Lower lobe of right lung (tissue), 2 donors: ENCODE measurements around the gene NAT16. TPM values are rescaled to one million over a fixed set of nuclear protein-coding genes. Genes with fewer than 3 reads are reported as not detected.

Source experiments
- ATAC-seq, 2 donors: fragments of 200-7000 bp; cut with Tn5 transposase; one replicate each; pipeline ENCODE4 v1.9.1; 2020 to 2022; ENCODE audit warnings: mild to moderate bottlenecking in 2 of 2, moderate library complexity in 2 of 2
- DNase-seq: peaks from one replicate; pipeline ENCODE4 v3.0.0-alpha.2; 2020
- H3K27ac ChIP-seq: fragments of 200-600 bp; one replicate; pipeline ENCODE4 v1.8.0; 2022
- H3K27me3 ChIP-seq: fragments of 200-600 bp; one replicate; pipeline ENCODE4 v1.8.0; 2022; ENCODE audit warnings: low read depth
- H3K36me3 ChIP-seq: fragments of 200-600 bp; one replicate; pipeline ENCODE4 v1.8.0; 2022; ENCODE audit warnings: mild to moderate bottlenecking
- H3K4me1 ChIP-seq: fragments of 200-600 bp; one replicate; pipeline ENCODE4 v1.8.0; 2022
- H3K4me3 ChIP-seq: fragments of 200-600 bp; one replicate; pipeline ENCODE4 v1.8.0; 2022; ENCODE audit warnings: mild to moderate bottlenecking
- H3K9me3 ChIP-seq: fragments of 200-600 bp; one replicate; pipeline ENCODE4 v1.8.0; 2022
- CTCF ChIP-seq: fragments of 200-600 bp; IDR thresholded peaks from one replicate; pipeline ENCODE4 v1.8.0; 2022; ENCODE audit warnings: antibody characterized with exemption, mild to moderate bottlenecking
- intact Hi-C: fragments of 100-400 bp; cut with DNase I; formaldehyde crosslinking; loops from one replicate; pipeline ENCODE4 v1.11.0; 2022
- total RNA-seq: library from RNA; stranded (reverse); fragmentation: NEBNext Ultra II Directional; extraction: Animal tissue kit (Norgen Biotek cat#: 25700); gene quantifications from one replicate; pipeline ENCODE4 v1.2.1, GENCODE V29; 2021
- donor health status: DM: no; HTN: yes; CAD: no; lungs with severe emphysema.

The NAT16 gene
- total RNA-seq, 1 donor from 2014 or later, result not detected

- Histone ChIP-seq H3K27ac (no peak overlapping the region), H3K4me3 (no peak overlapping the region), H3K9me3 (no peaks in the 10 kb centered on the region), H3K4me1 (peaks cover 34% of the 10 kb centered on the region), H3K27me3 (peaks cover 31% of the 10 kb centered on the region), H3K36me3 (peaks cover 38% of the 10 kb centered on the region)
- TF ChIP-seq CTCF, result no peak
- intact Hi-C loops, result no loop called here
- ATAC-seq (no peak), DNase-seq (no peak)
Measured at GRCh38 chr7:101159696-101160674, 20.1 kb downstream of the NAT16 start.

- peaks cover 38% of the 10 kb centered on the region for H3K36me3 ChIP-seq
- peaks cover 4% of the 10 kb centered on the region for H3K27me3 ChIP-seq
- H3K9me3 ChIP-seq, result no peaks in the 10 kb centered on the region
- no peak for DNase-seq
- intact Hi-C loops, result no loop called here
- no peak overlapping the region for H3K27ac ChIP-seq
- no peak for TF ChIP-seq CTCF
- H3K4me1 ChIP-seq, result peaks cover 11% of the 10 kb centered on the region
- ATAC-seq, result no peak
- H3K4me3 ChIP-seq, result no peak overlapping the region
Measured at GRCh38 chr7:101156866-101157589, 23.1 kb downstream of the NAT16 start.

- intact Hi-C loops, result no loop called here
- DNase-seq (no peak), ATAC-seq (no peak)
- Histone ChIP-seq H3K27ac (no peak overlapping the region), H3K4me1 (peaks cover 11% of the 10 kb centered on the region), H3K27me3 (no peaks in the 10 kb centered on the region), H3K9me3 (no peaks in the 10 kb centered on the region), H3K36me3 (peaks cover 38% of the 10 kb centered on the region), H3K4me3 (no peak overlapping the region)
- TF ChIP-seq CTCF, result no peak
Measured at GRCh38 chr7:101156277-101156676, 23.8 kb downstream of the NAT16 start.

- no peak overlapping the region for H3K27ac ChIP-seq
Measured at GRCh38 chr7:101155303-101155702, 24.8 kb downstream of the NAT16 start.

More at GRCh38 chr7:101155303-101155702, 24.8 kb downstream of the NAT16 start:
- H3K4me1 ChIP-seq, result peaks cover 11% of the 10 kb centered on the region
- TF ChIP-seq CTCF, result no peak
- H3K27me3 ChIP-seq, result no peaks in the 10 kb centered on the region
- ATAC-seq (no peak), DNase-seq (no peak)
- H3K4me3 ChIP-seq, result peak overlapping the region; percentile 83
- peaks cover 32% of the 10 kb centered on the region for H3K36me3 ChIP-seq
- no peaks in the 10 kb centered on the region for H3K9me3 ChIP-seq
- intact Hi-C loops, result no loop called here
